HEK293 (cell line): ENCODE results near the gene BCL7C.

ENCODE experiments used
- CTCF ChIA-PET: fragments of 350-600 bp; formaldehyde crosslinking; extraction: SDS; loops from one replicate; lab custom pipeline; 2021; ENCODE audit warnings: antibody characterized with exemption; lab: Yijun Ruan, JAX
- POLR2A ChIA-PET: fragments of 300-600 bp; formaldehyde crosslinking; extraction: SDS; loops from one replicate; lab custom pipeline; 2020; ENCODE audit warnings: antibody characterized with exemption, inconsistent platforms; lab: Yijun Ruan, JAX
- H3K27ac ChIP-seq: fragments of 200-500 bp; sonication (Bioruptor generic); 2 replicates; pipeline ENCODE4 v1.5.1; 2014; ENCODE audit warnings: low read depth, low read length, control low read depth, inconsistent platforms; ENCODE audit errors: extremely low read depth
- H3K36me3 ChIP-seq, 2 experiments: fragments of 200-500 bp in 1 of 2; sonication (Bioruptor generic) in 1 of 2; 1 replicate in 1 of 2; 2 replicates in 1 of 2; pipeline ENCODE4 v1.5.1; 2014 to 2017; ENCODE audit warnings: inconsistent platforms in 2 of 2, low read length in 2 of 2; ENCODE audit not compliant: control insufficient read depth in 2 of 2, insufficient read depth in 1 of 2
- H3K4me1 ChIP-seq: fragments of 200-500 bp; sonication (Bioruptor generic); 2 replicates; pipeline ENCODE4 v1.5.1; 2014; ENCODE audit warnings: mild to moderate bottlenecking, low read length, inconsistent platforms; ENCODE audit not compliant: control insufficient read depth, insufficient read depth
- H3K4me3 ChIP-seq: 2 replicates; pipeline ENCODE4 v1.5.1; 2011; ENCODE audit warnings: low read depth, mild to moderate bottlenecking, control low read depth, low read length, moderate library complexity
- H3K9me3 ChIP-seq: fragments of 200-500 bp; sonication (Bioruptor generic); 2 replicates; pipeline ENCODE4 v1.5.1; 2014; ENCODE audit warnings: low read depth, low read length, inconsistent platforms; ENCODE audit not compliant: control insufficient read depth, insufficient read depth
- BCL11B ChIP-seq: fragments of 450-650 bp; formaldehyde crosslinking; IDR thresholded peaks from 2 replicates; pipeline ENCODE4 v1.5.1; 2016; ENCODE audit warnings: low read depth, missing biosample characterization, missing genetic modification characterization
- IKZF3 ChIP-seq: fragments of 450-650 bp; IDR thresholded peaks from 2 replicates; pipeline ENCODE4 v1.5.0; 2018; ENCODE audit warnings: missing biosample characterization, mild to moderate bottlenecking, missing genetic modification characterization, moderate library complexity
- KLF10 ChIP-seq: fragments of 450-650 bp; IDR thresholded peaks from 2 replicates; pipeline ENCODE4 v1.5.1; 2018; ENCODE audit warnings: missing biosample characterization, mild to moderate bottlenecking, missing genetic modification characterization
- MZF1 ChIP-seq: fragments of 450-650 bp; formaldehyde crosslinking; IDR thresholded peaks from 2 replicates; pipeline ENCODE4 v1.5.1; 2017; ENCODE audit warnings: missing biosample characterization, missing genetic modification characterization, borderline replicate concordance
- OSR2 ChIP-seq: fragments of 450-650 bp; formaldehyde crosslinking; IDR thresholded peaks from 2 replicates; pipeline ENCODE4 v1.5.1; 2016; ENCODE audit warnings: missing biosample characterization, missing genetic modification characterization
- SCRT2 ChIP-seq: fragments of 450-650 bp; formaldehyde crosslinking; IDR thresholded peaks from 2 replicates; pipeline ENCODE4 v1.5.1; 2016; ENCODE audit warnings: missing biosample characterization, missing genetic modification characterization
- TRIM28 ChIP-seq: IDR thresholded peaks from 2 replicates; pipeline ENCODE4 v1.6.1; 2011; ENCODE audit warnings: low read length, control low read depth, borderline replicate concordance
- ZBTB20 ChIP-seq: fragments of 450-650 bp; formaldehyde crosslinking; IDR thresholded peaks from 2 replicates; pipeline ENCODE4 v1.5.1; 2016; ENCODE audit warnings: missing biosample characterization, missing genetic modification characterization
- ZFP69B ChIP-seq: fragments of 450-650 bp; formaldehyde crosslinking; IDR thresholded peaks from 2 replicates; pipeline ENCODE4 v1.5.1; 2016; ENCODE audit warnings: missing biosample characterization, missing genetic modification characterization
- ZNF174 ChIP-seq: fragments of 450-650 bp; formaldehyde crosslinking; IDR thresholded peaks from 2 replicates; pipeline ENCODE4 v1.5.0; 2017; ENCODE audit warnings: missing biosample characterization, mild to moderate bottlenecking, missing genetic modification characterization
- ZNF223 ChIP-seq: fragments of 450-650 bp; formaldehyde crosslinking; IDR thresholded peaks from 2 replicates; pipeline ENCODE4 v1.5.1; 2016; ENCODE audit warnings: missing biosample characterization, missing genetic modification characterization
- ZNF248 ChIP-seq: fragments of 450-650 bp; formaldehyde crosslinking; IDR thresholded peaks from 2 replicates; pipeline ENCODE4 v1.5.1; 2017; ENCODE audit warnings: missing biosample characterization, missing genetic modification characterization
- ZNF341 ChIP-seq: fragments of 450-650 bp; formaldehyde crosslinking; IDR thresholded peaks from 2 replicates; pipeline ENCODE4; 2016; ENCODE audit warnings: low read depth, missing biosample characterization, missing genetic modification characterization
- ZNF394 ChIP-seq: fragments of 450-650 bp; formaldehyde crosslinking; IDR thresholded peaks from 2 replicates; pipeline ENCODE4 v1.5.1; 2016; ENCODE audit warnings: missing biosample characterization, missing genetic modification characterization, mild to moderate bottlenecking, moderate library complexity, borderline replicate concordance
- ZNF521 ChIP-seq: fragments of 450-650 bp; formaldehyde crosslinking; IDR thresholded peaks from 2 replicates; pipeline ENCODE4 v1.5.1; 2017; ENCODE audit warnings: missing biosample characterization, mild to moderate bottlenecking, missing genetic modification characterization
- ZNF596 ChIP-seq: fragments of 450-650 bp; IDR thresholded peaks from 2 replicates; pipeline ENCODE4 v1.5.0; 2018; ENCODE audit warnings: missing biosample characterization, mild to moderate bottlenecking, missing genetic modification characterization, moderate library complexity
- ZNF600 ChIP-seq: fragments of 450-650 bp; formaldehyde crosslinking; IDR thresholded peaks from 2 replicates; pipeline ENCODE4 v1.5.1; 2016; ENCODE audit warnings: missing biosample characterization, missing genetic modification characterization
- ZNF610 ChIP-seq: fragments of 450-650 bp; formaldehyde crosslinking; IDR thresholded peaks from 2 replicates; pipeline ENCODE4 v1.5.1; 2016; ENCODE audit warnings: missing biosample characterization, missing genetic modification characterization, borderline replicate concordance
- ZNF623 ChIP-seq: fragments of 450-650 bp; formaldehyde crosslinking; IDR thresholded peaks from 2 replicates; pipeline ENCODE4 v1.5.1; 2016; ENCODE audit warnings: missing biosample characterization, missing genetic modification characterization
- ZNF677 ChIP-seq: fragments of 450-650 bp; IDR thresholded peaks from 2 replicates; pipeline ENCODE4 v1.5.0; 2018; ENCODE audit warnings: missing biosample characterization, mild to moderate bottlenecking, missing genetic modification characterization, moderate library complexity
- ZNF707 ChIP-seq: fragments of 450-650 bp; formaldehyde crosslinking; IDR thresholded peaks from 2 replicates; pipeline ENCODE4 v1.5.1; 2016; ENCODE audit warnings: missing biosample characterization, missing genetic modification characterization
- ZNF785 ChIP-seq: fragments of 450-650 bp; formaldehyde crosslinking; IDR thresholded peaks from 2 replicates; pipeline ENCODE4 v1.5.1; 2016; ENCODE audit warnings: missing biosample characterization, missing genetic modification characterization
- ZNF792 ChIP-seq: fragments of 450-650 bp; formaldehyde crosslinking; IDR thresholded peaks from 2 replicates; pipeline ENCODE4 v1.5.1; 2016; ENCODE audit warnings: missing biosample characterization, missing genetic modification characterization
- ZSCAN16 ChIP-seq: fragments of 450-650 bp; formaldehyde crosslinking; IDR thresholded peaks from 2 replicates; pipeline ENCODE4 v1.5.1; 2016; ENCODE audit warnings: missing biosample characterization, missing genetic modification characterization
- TF ChIP-seq, protein P1 (sequence below): fragments of 450-650 bp; formaldehyde crosslinking; IDR thresholded peaks from 2 replicates; pipeline ENCODE4 v1.5.1; 2016; ENCODE audit warnings: missing biosample characterization, missing genetic modification characterization
- TF ChIP-seq, protein P2 (sequence below): fragments of 450-650 bp; formaldehyde crosslinking; IDR thresholded peaks from 2 replicates; pipeline ENCODE4 v1.5.1; 2016; ENCODE audit warnings: missing biosample characterization, missing genetic modification characterization, borderline replicate concordance
- TF ChIP-seq, protein P3 (sequence below): fragments of 450-650 bp; formaldehyde crosslinking; IDR thresholded peaks from 2 replicates; pipeline ENCODE4 v1.5.1; 2016; ENCODE audit warnings: missing biosample characterization, missing genetic modification characterization

Gene BCL7C

DNA sequence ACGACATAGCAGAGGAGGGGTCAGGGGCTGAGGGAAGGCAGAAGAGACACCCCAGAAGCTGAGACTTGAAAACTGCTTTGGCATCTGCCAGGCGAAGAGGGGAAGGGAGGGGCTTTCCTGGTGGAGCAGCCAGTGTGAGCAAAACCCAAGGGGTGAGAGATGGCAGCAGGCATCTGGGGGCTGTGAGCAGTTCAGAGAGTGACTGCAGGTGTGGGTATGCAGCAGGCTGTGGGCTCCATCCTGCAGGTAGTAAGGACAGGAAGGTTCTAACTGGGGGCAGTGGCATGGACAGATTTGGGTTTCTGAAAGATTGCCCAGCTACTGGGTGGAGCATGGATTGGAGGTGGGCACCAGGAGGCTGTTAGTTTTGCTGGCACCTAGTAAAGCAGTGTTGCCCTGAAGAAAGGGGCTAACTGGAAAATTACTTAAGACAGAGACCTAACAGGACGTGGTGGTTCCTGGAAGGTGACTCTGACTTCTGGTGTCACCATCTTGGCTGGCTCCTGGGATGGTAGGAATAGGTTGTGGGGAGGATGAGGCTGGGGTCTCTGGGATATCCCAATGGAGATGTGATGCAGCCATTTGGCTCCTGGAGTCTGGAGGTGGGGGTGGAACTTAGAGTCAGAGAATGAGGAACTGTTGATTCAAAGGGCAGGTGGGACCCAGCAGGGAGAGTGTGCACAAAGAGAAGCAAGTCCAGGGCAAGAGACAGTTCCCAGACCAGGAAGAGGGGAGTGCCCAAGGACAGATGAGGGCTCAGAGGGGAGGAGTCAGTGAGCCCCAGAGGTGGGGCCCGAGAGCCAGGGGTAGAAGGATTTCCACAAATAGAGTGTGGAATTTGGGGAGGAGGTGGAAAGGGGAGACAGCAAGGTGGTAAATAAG lies 11.2 kb downstream of the BCL7C start:
- ChIA-PET CTCF (no interaction called here), POLR2A (interaction anchor here (1.6 kb wide), 1 partner anchor 11 kb away, joined by 4 read pairs; no protein-coding TSS in a partner anchor)
- H3K36me3 ChIP-seq, result peaks cover 0 to 49% of the 10 kb centered on the region in 2 experiments; a peak in 2 of 3 replicates
- TF ChIP-seq TRIM28, result no peak
- no peak for TF ChIP-seq ZNF596 (tag by site-specific recombination)
- TF ChIP-seq ZNF223 (tag by site-specific recombination), result no peak
- TF ChIP-seq MZF1 (tag by site-specific recombination), result no peak
- TF ChIP-seq, protein P1, sequence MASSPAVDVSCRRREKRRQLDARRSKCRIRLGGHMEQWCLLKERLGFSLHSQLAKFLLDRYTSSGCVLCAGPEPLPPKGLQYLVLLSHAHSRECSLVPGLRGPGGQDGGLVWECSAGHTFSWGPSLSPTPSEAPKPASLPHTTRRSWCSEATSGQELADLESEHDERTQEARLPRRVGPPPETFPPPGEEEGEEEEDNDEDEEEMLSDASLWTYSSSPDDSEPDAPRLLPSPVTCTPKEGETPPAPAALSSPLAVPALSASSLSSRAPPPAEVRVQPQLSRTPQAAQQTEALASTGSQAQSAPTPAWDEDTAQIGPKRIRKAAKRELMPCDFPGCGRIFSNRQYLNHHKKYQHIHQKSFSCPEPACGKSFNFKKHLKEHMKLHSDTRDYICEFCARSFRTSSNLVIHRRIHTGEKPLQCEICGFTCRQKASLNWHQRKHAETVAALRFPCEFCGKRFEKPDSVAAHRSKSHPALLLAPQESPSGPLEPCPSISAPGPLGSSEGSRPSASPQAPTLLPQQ (tag by site-specific recombination), result peak; percentile 90
- TF ChIP-seq OSR2, result no peak
- TF ChIP-seq, protein P2, sequence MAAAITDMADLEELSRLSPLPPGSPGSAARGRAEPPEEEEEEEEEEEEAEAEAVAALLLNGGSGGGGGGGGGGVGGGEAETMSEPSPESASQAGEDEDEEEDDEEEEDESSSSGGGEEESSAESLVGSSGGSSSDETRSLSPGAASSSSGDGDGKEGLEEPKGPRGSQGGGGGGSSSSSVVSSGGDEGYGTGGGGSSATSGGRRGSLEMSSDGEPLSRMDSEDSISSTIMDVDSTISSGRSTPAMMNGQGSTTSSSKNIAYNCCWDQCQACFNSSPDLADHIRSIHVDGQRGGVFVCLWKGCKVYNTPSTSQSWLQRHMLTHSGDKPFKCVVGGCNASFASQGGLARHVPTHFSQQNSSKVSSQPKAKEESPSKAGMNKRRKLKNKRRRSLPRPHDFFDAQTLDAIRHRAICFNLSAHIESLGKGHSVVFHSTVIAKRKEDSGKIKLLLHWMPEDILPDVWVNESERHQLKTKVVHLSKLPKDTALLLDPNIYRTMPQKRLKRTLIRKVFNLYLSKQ (tag by site-specific recombination), result no peak
- TF ChIP-seq ZNF248 (tag by site-specific recombination), result no peak
- 0 out of 2 replicates have a peak, but pooled peaks have one; percentile 22 for TF ChIP-seq ZNF341 (tag by site-specific recombination)
- no peak for TF ChIP-seq ZSCAN16 (tag by site-specific recombination)
- no peak for TF ChIP-seq ZNF792 (tag by site-specific recombination)
- no peak for TF ChIP-seq IKZF3
- no peak for TF ChIP-seq ZNF677 (tag by site-specific recombination)
- TF ChIP-seq ZFP69B (tag by site-specific recombination), result peak; percentile 91; the same call in 1 of the 2 replicates
- TF ChIP-seq ZNF623 (tag by site-specific recombination), result no peak
- peak; percentile 74 for TF ChIP-seq SCRT2 (tag by site-specific recombination)
- TF ChIP-seq ZBTB20, result no peak
- no peak for TF ChIP-seq ZNF394 (tag by site-specific recombination)
- no peak for TF ChIP-seq ZNF707
- TF ChIP-seq KLF10 (tag by site-specific recombination), result no peak
- no peak for TF ChIP-seq ZNF174 (tag by site-specific recombination)
- no peak overlapping the region for H3K4me3 ChIP-seq
- H3K27ac ChIP-seq, result no peak overlapping the region
- H3K4me1 ChIP-seq, result no peaks in the 10 kb centered on the region
- H3K9me3 ChIP-seq, result no peaks in the 10 kb centered on the region

DNA sequence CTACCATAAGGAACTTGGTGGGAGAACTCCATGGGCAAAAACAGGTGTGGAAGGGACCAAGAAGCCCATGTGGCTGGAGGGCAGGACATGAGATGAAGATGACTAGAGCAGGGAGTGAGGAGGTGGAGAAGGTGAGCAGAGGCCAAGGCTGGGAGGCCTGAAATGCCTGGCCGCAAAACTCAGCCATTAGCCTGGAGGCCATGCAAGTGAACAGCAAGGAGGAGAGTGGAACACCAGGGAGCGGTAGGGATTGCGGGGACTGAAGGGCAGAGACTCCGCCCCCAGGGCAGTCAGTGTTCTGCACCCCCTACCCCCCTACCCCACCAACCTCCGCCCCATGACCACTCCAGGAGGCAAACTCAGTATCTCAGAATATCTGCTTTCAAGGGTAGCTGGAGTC lies 17.0 kb downstream of the BCL7C start:
- Histone ChIP-seq H3K4me3 (no peak overlapping the region), H3K36me3 (peaks cover 3 to 18% of the 10 kb centered on the region in 2 experiments; a peak in 2 of 3 replicates), H3K27ac (peak overlapping the region; percentile 94; the same call in 1 of the 2 replicates), H3K9me3 (no peaks in the 10 kb centered on the region), H3K4me1 (no peaks in the 10 kb centered on the region)
- POLR2A ChIA-PET, result interaction anchor here (0.7 to 0.9 kb wide), 2 partner anchors 102 to 218 kb away, joined by 3 to 6 read pairs; no protein-coding TSS in a partner anchor
- TF ChIP-seq ZNF785 (no peak), BCL11B (tag by site-specific recombination) (no peak), ZNF600 (tag by site-specific recombination) (peak; percentile 41; the same call in 1 of the 2 replicates), ZNF521 (tag by site-specific recombination) (no peak), ZNF341 (tag by site-specific recombination) (peak; percentile 45; the same call in 1 of the 2 replicates), ZNF610 (tag by site-specific recombination) (peak; percentile 68; the same call in 1 of the 2 replicates)
- TF ChIP-seq, protein P3, sequence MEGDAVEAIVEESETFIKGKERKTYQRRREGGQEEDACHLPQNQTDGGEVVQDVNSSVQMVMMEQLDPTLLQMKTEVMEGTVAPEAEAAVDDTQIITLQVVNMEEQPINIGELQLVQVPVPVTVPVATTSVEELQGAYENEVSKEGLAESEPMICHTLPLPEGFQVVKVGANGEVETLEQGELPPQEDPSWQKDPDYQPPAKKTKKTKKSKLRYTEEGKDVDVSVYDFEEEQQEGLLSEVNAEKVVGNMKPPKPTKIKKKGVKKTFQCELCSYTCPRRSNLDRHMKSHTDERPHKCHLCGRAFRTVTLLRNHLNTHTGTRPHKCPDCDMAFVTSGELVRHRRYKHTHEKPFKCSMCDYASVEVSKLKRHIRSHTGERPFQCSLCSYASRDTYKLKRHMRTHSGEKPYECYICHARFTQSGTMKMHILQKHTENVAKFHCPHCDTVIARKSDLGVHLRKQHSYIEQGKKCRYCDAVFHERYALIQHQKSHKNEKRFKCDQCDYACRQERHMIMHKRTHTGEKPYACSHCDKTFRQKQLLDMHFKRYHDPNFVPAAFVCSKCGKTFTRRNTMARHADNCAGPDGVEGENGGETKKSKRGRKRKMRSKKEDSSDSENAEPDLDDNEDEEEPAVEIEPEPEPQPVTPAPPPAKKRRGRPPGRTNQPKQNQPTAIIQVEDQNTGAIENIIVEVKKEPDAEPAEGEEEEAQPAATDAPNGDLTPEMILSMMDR (tag by site-specific recombination), result peak; percentile 43
- CTCF ChIA-PET, result interaction anchor here (1.1 to 2.1 kb wide), 2 partner anchors 13 to 25 kb away, joined by 3 to 9 read pairs; no protein-coding TSS in a partner anchor
